HG02763 (cell line): Measurements from ENCODE around the gene WNT9B.

ENCODE experiments used
- ATAC-seq: cut with Tn5 transposase; IDR thresholded peaks from one replicate; pipeline ENCODE4 v1.9.1; 2021; ENCODE audit warnings: mild to moderate bottlenecking, moderate library complexity; ENCODE audit not compliant: unreplicated experiment

Gene WNT9B

DNA sequence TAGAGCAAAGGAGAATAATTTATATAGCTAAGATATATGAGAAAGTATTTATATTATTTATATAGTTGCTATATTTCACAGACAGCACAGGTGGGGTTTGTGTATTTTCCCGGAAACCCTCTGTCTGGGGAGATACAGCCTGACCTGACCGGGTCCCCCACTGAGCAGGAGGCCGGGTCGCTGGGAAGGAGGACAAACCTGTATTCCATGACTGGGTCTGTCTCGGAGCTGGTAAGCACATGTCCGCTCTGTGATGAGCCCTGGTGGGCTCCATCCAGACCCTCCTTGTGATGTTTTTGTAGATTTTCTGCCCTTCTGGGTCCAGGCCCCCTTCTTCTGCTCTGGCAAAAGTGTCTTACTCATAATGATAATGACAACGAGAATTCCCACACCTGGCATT, 27.7 kb downstream of the WNT9B start:
- no peak for ATAC-seq

DNA sequence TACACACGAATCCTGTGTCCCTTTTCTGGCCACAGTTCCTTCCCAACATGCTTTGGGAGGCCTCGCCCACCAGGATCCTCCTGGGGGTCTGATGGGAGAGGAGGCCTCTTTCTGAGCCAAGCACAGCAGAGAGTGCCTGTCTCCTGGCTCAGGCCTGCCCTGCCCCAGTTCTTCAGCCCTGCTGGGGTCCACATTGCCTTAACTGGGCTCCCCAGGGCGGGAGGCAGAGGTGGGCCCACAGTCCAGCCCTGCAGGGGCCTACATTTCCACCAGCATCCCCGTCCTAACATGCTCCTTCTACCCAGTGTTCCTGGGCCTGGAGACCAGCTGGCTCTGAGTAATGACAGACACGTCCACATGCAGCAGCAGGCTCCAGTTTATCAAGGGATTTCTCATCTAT, 29.6 kb downstream of the WNT9B start:
- ATAC-seq: no peak

DNA sequence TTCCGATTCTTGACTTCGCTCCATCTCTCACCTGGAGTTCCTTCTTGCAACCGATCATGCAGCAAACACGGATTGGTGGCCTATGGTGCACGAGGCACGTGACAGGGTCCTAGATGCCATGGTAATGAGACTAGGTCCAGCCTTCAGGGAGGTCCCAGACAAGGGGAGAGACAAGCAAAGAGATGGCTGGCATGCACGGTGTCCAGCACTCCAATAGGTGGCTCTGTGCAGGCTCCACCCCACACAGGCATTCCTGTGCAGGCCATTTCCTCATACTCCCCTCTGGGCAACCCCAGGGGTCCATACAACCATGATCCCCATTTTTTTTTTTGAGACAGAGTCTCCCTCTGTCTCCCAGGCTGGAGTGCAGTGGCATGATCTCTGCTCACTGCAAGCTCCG, 31.3 kb downstream of the WNT9B start:
- no peak for ATAC-seq

DNA sequence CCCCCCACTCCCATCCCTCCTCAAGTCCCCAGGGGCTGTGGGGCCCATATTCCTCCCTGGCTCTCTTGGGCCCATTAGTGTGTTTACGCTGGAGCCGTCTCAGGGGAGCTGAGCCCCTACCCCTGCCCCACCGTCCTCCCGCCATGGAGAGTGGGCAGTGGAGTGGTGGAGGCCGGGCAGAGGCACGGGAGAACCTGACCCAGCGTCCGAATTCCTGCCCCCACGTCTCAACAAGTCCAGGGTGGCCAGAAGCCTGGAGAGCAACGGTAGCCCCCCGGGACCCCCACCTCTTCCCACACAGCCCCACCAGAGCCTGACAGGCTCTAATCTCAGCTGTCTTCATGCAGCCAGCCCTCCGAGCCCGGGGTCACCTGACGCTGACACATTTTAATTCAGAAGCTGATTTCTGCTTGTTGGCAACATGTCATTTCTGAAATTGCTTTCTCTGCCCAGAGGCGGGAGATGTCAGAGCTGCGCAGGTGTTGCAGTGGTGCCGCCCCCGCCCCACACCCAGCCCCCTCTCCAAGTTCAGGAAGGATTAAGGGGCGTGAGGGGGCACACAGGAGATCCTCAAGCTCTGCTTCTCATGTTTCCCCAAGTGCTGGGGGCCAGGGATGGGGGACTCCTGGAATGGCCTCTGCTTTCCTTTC, 32.6 kb downstream of the WNT9B start:
- no peak for ATAC-seq

DNA sequence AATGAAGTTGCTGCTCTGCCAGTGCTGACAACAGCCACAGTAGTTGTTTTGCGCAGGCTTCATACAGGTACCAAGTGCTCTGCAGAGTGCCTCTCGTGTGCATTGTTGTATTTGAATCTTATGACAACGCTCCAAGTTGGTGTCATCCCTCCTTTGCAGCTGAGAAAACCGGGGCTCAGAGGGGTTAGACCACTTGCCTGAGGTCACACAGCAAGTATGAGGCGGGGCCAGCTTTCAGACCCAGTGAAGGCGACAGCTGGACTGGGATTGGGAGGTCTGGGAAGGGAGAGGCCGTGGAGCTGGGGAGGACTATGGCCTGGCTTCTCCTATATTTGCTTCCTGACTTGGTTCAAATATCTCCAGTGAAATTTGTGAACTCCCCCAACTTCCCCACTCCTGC, 33.2 kb downstream of the WNT9B start:
- no peak for ATAC-seq

DNA sequence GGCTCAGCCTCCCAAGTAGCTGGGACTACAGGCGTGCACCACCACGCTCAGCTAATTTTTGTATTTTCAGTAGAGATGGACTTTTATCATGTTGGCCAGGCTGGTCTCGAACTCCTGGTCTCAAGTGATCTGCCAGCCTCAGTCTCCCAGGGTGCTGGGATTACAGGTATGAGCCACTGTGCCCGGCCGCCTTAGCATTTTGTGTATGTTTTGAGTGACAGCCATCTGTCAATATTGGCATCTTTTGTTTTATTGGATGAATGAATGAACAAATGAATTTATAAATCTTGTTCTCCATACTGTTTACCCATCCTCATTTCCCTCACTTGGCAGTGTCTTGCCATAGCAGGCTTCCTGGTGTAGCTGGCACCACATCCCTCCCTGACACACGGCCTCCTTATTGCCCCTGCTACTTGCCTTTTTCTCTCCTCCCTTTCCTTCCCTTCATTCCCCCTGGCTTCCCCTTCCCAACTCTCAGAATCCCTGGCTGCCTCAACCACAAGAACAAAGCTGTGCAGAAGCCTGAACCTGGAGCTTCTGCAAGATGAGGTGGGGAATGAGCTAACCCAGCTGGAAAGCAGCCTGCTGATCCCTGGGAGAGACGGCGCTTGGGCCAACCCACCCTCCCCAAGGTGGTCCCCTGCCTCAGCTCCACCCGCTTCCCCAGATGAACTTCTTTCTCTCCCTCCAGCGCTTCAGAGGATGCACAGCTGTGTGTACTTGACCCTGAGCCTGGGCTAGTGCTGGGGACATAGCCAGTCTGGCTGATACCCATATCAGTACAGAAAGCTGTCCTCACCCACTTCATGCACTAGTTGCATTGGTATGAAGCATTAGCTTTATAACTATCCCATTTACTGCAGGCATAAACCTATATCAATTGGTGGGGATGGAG, 34.3 kb downstream of the WNT9B start:
- ATAC-seq: no peak

DNA sequence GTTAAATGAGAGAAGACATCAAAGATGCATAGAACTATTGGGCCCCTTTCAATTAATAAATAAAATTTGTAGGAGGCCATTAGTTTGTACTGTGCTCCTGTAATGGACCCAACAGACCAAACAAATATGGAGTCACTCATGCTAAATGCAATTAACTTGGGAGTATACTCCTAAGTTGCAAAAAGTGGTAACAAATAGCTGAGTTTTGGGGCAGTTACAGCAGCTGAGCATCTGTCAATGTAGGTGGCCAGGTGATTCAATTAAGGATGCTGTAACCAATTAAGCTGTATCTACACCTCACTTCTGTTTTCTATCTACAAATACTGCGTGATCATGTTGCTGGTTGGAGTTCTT, 34.9 kb downstream of the WNT9B start:
- ATAC-seq: no peak

DNA sequence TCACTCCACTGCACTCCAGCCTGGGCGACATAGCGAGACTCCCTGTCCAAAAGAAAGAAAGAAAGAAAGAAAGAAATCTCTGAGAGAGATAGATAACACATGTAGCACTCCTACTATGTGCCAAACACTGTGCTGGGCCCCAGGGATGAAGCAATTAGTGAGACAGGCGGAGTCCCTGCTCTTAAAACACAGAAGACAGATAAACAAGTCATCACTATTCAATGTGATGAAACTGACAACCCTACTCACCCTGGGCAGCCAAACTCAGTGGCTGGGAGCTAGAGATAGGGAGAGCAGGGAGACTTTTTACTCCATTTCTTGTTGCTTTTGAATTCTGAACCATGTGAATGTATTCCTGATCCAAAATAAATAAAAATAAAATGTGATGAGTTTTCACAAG, 36.3 kb downstream of the WNT9B start:
- ATAC-seq: no peak

DNA sequence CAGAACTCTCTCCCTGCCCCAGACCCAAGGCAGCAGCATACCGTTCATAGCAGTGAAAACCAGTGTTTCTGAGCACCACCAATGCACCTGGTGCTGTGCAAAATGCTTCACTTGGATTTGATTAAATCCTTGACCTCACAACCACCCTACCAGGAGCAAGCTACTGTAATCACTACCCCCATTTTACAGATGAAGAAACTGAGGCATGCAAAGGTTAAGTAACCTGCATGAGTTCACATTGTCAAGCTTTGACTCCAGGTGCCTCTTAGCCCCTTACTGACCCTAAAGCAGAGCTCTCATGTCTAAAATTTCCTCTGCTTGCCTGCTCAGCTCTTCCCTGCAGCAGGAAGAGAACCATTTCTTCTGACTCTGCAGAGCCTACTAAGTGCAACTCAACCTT, 37.3 kb downstream of the WNT9B start:
- no peak for ATAC-seq

DNA sequence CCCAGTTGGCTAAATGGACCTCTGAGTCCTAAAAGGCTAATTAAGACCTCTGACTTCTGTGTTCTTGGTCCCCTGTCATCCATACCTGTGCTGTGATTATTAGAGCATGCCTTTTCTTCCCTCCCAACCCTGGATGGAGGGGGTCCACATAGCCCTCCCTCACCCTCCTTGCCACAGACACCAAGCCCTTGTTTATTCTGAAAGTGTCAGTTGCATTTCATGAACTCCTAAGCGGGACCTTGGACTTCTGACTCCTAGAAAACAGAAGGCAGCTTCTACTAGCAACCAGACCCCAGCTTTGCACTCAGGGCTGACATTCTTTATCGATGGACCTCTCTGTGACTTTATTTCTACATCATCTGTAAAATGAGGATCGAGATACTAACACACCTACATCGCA, 38.1 kb downstream of the WNT9B start:
- no peak for ATAC-seq

DNA sequence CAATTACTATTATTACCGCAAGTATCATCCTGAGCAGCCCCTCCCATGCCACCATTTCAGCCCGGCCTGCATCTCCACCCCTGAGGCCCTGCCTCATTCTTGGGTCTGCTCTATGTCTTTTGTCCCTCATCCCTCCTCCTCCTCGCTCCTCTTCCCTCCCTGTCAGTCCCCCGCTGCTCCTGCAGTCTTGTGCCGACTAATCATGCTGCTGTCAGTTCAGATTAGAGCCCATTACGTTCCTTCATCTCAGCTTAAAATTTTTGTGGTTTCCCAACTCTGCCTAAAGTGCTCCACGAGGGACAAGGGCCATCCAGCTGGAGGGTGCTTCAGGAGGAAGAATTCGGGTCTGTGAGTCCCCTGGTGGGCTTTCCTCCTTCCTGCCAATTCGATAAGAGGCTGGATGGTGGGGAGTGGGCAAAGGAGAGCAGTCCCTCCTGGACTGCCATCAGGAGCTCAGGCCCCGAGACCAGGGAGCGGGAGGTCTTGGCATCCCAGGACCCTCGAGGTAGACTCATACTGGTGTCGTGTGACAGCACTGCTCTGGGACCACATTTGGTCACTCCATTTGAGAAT, 38.7 kb downstream of the WNT9B start:
- ATAC-seq: no peak

DNA sequence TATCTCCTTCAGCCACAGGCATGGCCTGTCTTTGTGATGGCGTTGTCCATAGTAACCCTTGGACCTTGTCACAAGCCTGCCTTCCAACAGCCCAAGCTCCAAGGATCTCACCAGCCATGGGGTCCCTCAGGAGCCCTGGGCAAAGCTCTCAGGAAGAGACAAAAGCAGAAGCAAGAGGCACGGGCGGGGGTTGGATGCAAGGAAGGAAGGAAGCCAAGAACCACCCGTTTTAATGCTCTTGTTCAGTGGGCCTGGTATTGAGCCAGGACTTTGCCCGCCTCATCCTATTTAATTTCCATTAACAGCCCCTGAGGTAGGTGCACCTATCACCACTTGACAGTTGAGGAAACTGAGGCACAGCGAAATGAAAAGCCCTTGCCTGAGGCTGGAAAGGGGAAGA, 39.3 kb downstream of the WNT9B start:
- no peak for ATAC-seq

DNA sequence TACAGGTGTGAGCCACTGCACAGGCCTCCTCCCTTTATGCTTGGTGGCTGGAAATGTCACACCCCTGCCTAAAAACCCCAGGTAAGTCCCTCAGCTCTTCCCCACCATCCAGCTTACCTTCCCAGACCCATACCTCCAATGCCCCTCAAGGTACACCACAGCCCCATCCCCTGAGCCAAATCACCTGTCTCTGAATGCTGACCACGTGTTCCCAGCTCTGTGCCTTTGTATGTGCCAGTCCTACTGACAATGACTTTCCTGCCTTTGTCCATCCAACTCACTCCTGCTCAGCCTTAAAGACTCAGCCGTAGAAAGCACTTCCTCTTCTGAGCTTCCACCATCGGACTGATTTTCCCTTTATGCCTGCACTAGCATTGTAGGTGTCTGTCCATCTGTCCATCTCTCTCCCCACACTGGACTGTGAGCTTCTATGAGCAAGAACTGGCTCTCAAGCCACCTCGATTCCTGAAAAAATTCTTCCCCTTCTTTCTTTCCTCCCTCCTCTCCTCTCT, 40.9 kb downstream of the WNT9B start:
- no peak for ATAC-seq

DNA sequence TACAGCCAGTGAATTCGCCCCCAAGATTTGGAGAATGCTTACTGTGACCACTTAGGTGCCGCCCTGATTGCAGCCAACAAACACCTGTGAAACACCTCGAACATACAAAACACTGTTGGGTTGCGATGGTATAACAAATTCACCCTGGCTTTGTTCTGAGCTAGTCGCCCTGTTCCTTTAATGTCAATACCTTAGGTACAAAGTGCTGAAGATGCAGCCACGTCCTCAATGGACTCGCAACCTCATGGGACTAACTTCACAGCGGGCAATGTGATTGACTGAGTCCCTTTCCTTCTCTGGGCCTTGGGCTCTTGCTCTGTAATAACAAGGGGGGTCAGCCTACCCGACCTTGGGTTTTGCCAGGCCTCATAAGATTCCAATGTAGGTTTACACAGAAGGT, 42.6 kb downstream of the WNT9B start:
- no peak for ATAC-seq

DNA sequence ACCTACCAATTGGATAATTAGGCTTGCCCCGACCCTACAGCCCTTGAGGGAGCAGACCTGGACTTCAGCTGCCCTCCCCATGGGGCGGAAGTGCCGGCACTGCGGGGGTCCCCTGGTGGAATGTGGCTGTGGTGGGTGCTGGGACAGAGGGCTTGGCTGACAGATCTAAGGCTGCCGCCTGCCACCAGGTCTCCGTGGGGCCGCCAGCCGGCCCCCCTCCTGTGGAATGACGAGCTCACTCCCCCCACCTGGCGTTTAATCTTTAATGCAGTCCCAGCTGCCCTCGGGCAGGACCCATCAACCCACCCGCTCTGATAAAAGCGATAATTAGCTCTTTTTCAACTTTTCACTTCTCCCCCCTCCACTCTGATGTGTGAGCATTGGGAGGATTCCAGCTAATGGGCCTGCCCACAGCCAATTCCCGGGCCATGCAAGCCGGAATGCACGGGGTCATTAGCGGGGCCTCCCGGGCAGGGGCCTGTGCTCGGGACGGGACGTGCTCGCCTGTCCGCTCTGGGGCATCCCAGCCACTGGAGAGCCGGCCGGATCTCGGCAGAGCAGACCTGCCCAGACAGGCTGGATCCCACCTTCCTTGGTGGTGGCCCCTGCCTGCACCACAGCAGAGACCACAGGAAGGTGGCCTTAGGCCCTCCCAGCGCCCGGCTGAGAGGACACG, 43.2 kb downstream of the WNT9B start:
- no peak for ATAC-seq

DNA sequence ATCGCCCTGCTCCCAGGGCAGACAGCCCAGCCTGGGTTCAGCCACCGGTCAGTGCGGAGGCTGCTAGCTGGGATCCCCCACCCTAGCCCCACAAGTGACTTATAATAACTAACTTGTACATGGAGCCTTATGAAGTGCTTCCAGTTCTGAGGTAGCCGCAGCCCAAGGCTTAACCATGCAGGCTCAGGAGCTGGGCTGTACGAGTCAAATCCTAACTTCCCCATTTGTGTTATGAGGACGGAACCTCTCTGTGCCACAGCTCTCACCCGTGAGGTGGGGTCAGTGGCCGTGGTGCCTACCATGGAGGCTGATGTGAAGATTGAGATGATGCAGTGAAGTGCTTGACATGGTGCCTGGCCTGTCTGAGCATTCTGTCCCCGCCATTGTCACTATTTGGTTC, 43.8 kb downstream of the WNT9B start:
- no peak for ATAC-seq

DNA sequence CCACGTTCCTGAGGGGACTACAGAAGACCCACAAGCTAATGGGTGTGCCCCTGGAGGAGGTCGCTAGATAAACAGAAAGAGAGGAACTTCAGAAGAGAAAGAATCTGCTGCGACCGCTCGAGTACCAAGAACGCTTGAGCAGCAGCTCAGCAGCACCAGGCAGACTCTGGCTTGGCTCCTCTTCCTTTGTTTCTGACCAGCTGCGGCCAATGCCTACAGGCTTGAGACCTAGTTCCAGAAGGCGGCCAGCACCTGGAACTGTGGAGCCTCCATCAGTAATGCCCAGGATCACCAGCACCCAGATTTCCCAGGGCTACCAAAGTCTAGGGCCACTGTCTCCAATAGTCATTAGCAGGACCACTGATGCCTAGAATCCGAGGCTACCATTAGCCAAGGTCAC, 45.6 kb downstream of the WNT9B start:
- ATAC-seq: no peak

DNA sequence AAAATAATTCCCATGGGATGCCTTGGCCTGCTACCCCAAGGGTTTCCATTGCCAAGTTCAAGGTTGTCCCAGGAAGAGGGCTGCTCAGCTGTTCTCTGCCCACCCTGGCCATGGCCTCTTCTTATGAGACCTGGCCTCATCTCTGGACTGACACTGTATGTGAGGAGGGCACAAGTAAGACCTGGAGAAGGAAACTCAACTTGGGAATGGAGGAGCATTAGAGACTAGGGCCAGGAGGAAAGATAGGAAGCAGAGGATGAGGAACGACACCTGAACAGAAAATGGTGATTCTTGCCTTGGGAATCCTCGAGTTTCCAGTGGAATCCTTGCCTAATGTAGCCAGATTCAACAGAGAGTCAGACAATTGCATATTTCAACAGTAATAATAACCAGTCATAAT, 47.0 kb downstream of the WNT9B start:
- ATAC-seq: no peak

DNA sequence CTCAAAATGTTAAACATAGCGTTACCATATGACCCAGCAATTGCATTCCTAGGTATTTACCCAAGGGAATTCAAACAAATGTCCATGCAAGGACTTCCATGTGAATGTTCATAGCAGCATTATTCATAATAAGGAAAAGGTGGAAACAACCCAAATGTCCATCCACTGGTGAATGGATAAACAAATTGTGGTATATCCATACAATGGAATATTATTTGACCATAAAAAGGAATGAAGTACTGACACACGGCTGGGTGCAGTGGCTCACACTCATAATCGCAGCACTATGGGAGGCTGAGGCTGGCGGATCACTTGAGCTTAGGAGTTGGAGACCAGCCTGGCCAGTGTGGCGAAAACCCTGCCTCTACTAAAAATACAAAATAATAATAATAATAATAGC, 47.5 kb downstream of the WNT9B start:
- no peak for ATAC-seq

DNA sequence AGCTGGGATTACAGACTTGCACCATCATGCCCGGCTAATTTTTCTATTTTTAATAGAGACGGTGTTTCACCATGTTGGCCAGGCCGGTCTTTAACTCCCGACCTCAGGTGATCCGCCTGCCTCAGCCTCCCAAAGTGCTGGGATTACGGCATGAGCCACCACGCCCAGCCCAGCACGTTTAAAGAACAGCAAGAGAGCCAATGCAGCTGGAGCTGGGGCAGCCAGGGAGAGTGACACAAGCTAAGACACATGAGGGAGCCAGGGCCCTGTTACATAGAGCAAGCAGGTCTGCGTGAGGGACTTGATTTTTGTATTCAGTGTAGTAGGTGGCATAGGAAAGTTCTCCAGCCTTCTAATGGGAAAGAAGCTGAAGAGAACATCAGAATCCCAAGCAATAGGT, 49.9 kb downstream of the WNT9B start:
- no peak for ATAC-seq
